CD4-positive, alpha-beta T cell (primary cell): Measurements from ENCODE around the gene CDK16. TPM values are rescaled to one million over a fixed set of nuclear protein-coding genes. Genes with fewer than 3 reads are reported as not detected.

Experiments
- ATAC-seq: fragments of 200-7000 bp; cut with Tn5 transposase; one replicate; pipeline ENCODE4 v1.10.0; 2022; ENCODE audit warnings: mild to moderate bottlenecking; ENCODE audit not compliant: poor library complexity
- CTCF ChIA-PET: fragments of 350-600 bp; sonication (Branson Sonifier 250); formaldehyde crosslinking; loops from one replicate; lab custom pipeline; 2021; ENCODE audit warnings: antibody characterized with exemption, inconsistent platforms; lab: Charles Lee
- POLR2A ChIA-PET: fragments of 350-600 bp; sonication (Branson Sonifier 250); formaldehyde crosslinking; loops from one replicate; lab custom pipeline; 2021; ENCODE audit warnings: antibody characterized with exemption, inconsistent platforms; lab: Charles Lee
- DNase-seq, 14 experiments: peaks; one replicate each; pipeline ENCODE4 v3.0.0-alpha.2; 2013 to 2020; ENCODE audit warnings: mixed read lengths in 2 of 14
- H3K27ac ChIP-seq, 2 donors: one replicate each; pipeline versions ENCODE4 v1.5.1 to v1.7.0; 2013; ENCODE audit warnings: low read length in 2 of 2, low read depth in 1 of 2, mild to moderate bottlenecking in 1 of 2
- H3K27me3 ChIP-seq, 2 experiments: 1 replicate in 1 of 2; 2 replicates in 1 of 2; pipeline versions ENCODE4 v1.6.1 to v1.7.0; 2013; ENCODE audit warnings: low read length in 2 of 2, control low read depth in 1 of 2, mild to moderate bottlenecking in 1 of 2, moderate library complexity in 1 of 2; ENCODE audit not compliant: insufficient read depth in 2 of 2, control insufficient read depth in 1 of 2
- H3K36me3 ChIP-seq: one replicate; pipeline ENCODE4 v1.6.1; 2013; ENCODE audit warnings: low read length, control low read depth; ENCODE audit not compliant: insufficient read depth
- H3K4me1 ChIP-seq: one replicate; pipeline ENCODE4 v1.6.1; 2013; ENCODE audit warnings: low read length, control low read depth; ENCODE audit not compliant: insufficient read depth
- H3K4me3 ChIP-seq: one replicate; pipeline ENCODE4 v1.5.1; 2013; ENCODE audit warnings: mild to moderate bottlenecking, low read length, moderate library complexity
- H3K9me3 ChIP-seq, 2 experiments: 1 replicate in 1 of 2; 2 replicates in 1 of 2; pipeline versions ENCODE4 v1.6.1 to v1.7.0; 2013; ENCODE audit warnings: low read length in 2 of 2, mild to moderate bottlenecking in 2 of 2, control low read depth in 1 of 2, moderate library complexity in 1 of 2; ENCODE audit not compliant: control insufficient read depth in 1 of 2, insufficient read depth in 1 of 2
- H3K27ac Mint-ChIP-seq: one replicate; pipeline ENCODE4 v1.8.0; 2020; ENCODE audit warnings: mixed read lengths
- H3K27me3 Mint-ChIP-seq: one replicate; pipeline ENCODE4 v1.8.0; 2021; ENCODE audit warnings: mixed read lengths
- H3K36me3 Mint-ChIP-seq: one replicate; pipeline ENCODE4 v1.8.0; 2021; ENCODE audit warnings: low read depth, mixed read lengths
- H3K4me1 Mint-ChIP-seq: one replicate; pipeline ENCODE4 v1.8.0; 2021; ENCODE audit warnings: low read depth, mixed read lengths
- H3K4me3 Mint-ChIP-seq: one replicate; pipeline ENCODE4 v1.8.0; 2020; ENCODE audit warnings: mild to moderate bottlenecking, mixed read lengths
- H3K9me3 Mint-ChIP-seq: one replicate; pipeline ENCODE4 v1.8.0; 2020; ENCODE audit warnings: mixed read lengths
- intact Hi-C, 2 experiments: fragments of 100-400 bp; cut with DNase I in 1 of 2; cut with micrococcal nuclease in 1 of 2; formaldehyde crosslinking; loops; one replicate each; pipeline versions ENCODE4 v1.15.1 to v1.9.0; 2023 to 2025; cut with DNase I, micrococcal nuclease
- total RNA-seq, 174 experiments: library from RNA in 2 of 174; stranded (reverse) in 2 of 174; gene quantifications; one replicate each; pipeline ENCODE4 v1.2.3 and lab custom pipeline; 2021 to 2026
- TF ChIP-seq, protein P1 (sequence below): fragments of 200-600 bp; IDR thresholded peaks from one replicate; pipeline ENCODE4 v1.8.0; 2022; ENCODE audit warnings: antibody characterized with exemption, mild to moderate bottlenecking

Gene CDK16
- total RNA-seq, 2 experiments from 2014 or later: 182 to 190 TPM

GRCh38 chrX:47244676-47245075 is 26.2 kb downstream of the CDK16 start:
- Histone ChIP-seq H3K27me3 (no peaks in the 10 kb centered on the region), H3K27ac (no peak overlapping the region), H3K36me3 (peaks cover 38% of the 10 kb centered on the region), H3K4me3 (no peak overlapping the region), H3K4me1 (no peaks in the 10 kb centered on the region), H3K9me3 (no peaks in the 10 kb centered on the region)
- H3K27ac Mint-ChIP-seq: no peak overlapping the region
- no peaks in the 10 kb centered on the region for H3K4me1 Mint-ChIP-seq
- no peaks in the 10 kb centered on the region for H3K9me3 Mint-ChIP-seq
- intact Hi-C loops: no loop called here
- H3K36me3 Mint-ChIP-seq: peaks cover 53% of the 10 kb centered on the region
- no peaks in the 10 kb centered on the region for H3K27me3 Mint-ChIP-seq
- ChIA-PET POLR2A (no interaction called here), CTCF (interaction anchor here (0.7 kb wide), 1 partner anchor 279 kb away, joined by 3 read pairs; no protein-coding TSS in a partner anchor)
- ATAC-seq: no peak
- H3K4me3 Mint-ChIP-seq: no peak overlapping the region
- TF ChIP-seq, protein P1, sequence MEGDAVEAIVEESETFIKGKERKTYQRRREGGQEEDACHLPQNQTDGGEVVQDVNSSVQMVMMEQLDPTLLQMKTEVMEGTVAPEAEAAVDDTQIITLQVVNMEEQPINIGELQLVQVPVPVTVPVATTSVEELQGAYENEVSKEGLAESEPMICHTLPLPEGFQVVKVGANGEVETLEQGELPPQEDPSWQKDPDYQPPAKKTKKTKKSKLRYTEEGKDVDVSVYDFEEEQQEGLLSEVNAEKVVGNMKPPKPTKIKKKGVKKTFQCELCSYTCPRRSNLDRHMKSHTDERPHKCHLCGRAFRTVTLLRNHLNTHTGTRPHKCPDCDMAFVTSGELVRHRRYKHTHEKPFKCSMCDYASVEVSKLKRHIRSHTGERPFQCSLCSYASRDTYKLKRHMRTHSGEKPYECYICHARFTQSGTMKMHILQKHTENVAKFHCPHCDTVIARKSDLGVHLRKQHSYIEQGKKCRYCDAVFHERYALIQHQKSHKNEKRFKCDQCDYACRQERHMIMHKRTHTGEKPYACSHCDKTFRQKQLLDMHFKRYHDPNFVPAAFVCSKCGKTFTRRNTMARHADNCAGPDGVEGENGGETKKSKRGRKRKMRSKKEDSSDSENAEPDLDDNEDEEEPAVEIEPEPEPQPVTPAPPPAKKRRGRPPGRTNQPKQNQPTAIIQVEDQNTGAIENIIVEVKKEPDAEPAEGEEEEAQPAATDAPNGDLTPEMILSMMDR: no peak
- no peak for DNase-seq

GRCh38 chrX:47245156-47245555 is 26.7 kb downstream of the CDK16 start:
- Histone ChIP-seq H3K4me1 (no peaks in the 10 kb centered on the region), H3K27me3 (no peaks in the 10 kb centered on the region), H3K9me3 (no peaks in the 10 kb centered on the region), H3K36me3 (peaks cover 36% of the 10 kb centered on the region), H3K27ac (no peak overlapping the region), H3K4me3 (no peak overlapping the region)
- peaks cover 48% of the 10 kb centered on the region for H3K36me3 Mint-ChIP-seq
- no peak overlapping the region for H3K27ac Mint-ChIP-seq
- POLR2A ChIA-PET: no interaction called here
- no peaks in the 10 kb centered on the region for H3K4me1 Mint-ChIP-seq
- CTCF ChIA-PET: no interaction called here
- no peaks in the 10 kb centered on the region for H3K9me3 Mint-ChIP-seq
- intact Hi-C loops: no loop called here
- H3K4me3 Mint-ChIP-seq: no peak overlapping the region
- ATAC-seq (no peak), DNase-seq (no peak)
- TF ChIP-seq, protein P1: no peak
- no peaks in the 10 kb centered on the region for H3K27me3 Mint-ChIP-seq

GRCh38 chrX:47247206-47247998 is 28.9 kb downstream of the CDK16 start:
- no peaks in the 10 kb centered on the region for H3K27me3 ChIP-seq
- no peaks in the 10 kb centered on the region for H3K9me3 Mint-ChIP-seq
- peaks cover 17% of the 10 kb centered on the region for H3K36me3 ChIP-seq
- H3K4me1 ChIP-seq: no peaks in the 10 kb centered on the region
- H3K27ac ChIP-seq: no peak overlapping the region
- TF ChIP-seq, protein P1: no peak
- peak overlapping the region; percentile 33 for H3K27ac Mint-ChIP-seq
- H3K4me3 Mint-ChIP-seq: no peak overlapping the region
- H3K4me3 ChIP-seq: no peak overlapping the region
- no peaks in the 10 kb centered on the region for H3K27me3 Mint-ChIP-seq
- no peak for DNase-seq
- ChIA-PET POLR2A (interaction anchor here (0.6 kb wide), 1 partner anchor 28 kb away, joined by 3 read pairs; no protein-coding TSS in a partner anchor), CTCF (interaction anchor here (0.6 kb wide), 1 partner anchor 12 kb away, joined by 4 read pairs; no protein-coding TSS in a partner anchor)
- H3K36me3 Mint-ChIP-seq: peaks cover 31% of the 10 kb centered on the region
- intact Hi-C loops: no loop called here
- no peaks in the 10 kb centered on the region for H3K4me1 Mint-ChIP-seq
- ATAC-seq: no peak
- H3K9me3 ChIP-seq: no peaks in the 10 kb centered on the region
